Stimulated activated memory B cell treated with anti-CD40 and anti-IgM and Interleukin-4, amounts not matched to agents 10 μg/mL and 1 μg/mL and 100 μg/mL, for 72 hours (primary cell): Measurements from ENCODE around the gene F12.
"Not testable (repeated sequence)": the region's sequence is repeated elsewhere in the genome, so short reads cannot be mapped to it uniquely, and the experiment has no call there.

ENCODE experiments used
- ATAC-seq: fragments of 150-1000 bp; cut with Tn5 transposase; 2 replicates; pipeline ENCODE4 v1.10.0; 2021
- H3K27ac Mint-ChIP-seq: one replicate; pipeline ENCODE4 v1.8.0; 2022; ENCODE audit warnings: mild to moderate bottlenecking, mixed read lengths
- H3K27me3 Mint-ChIP-seq: one replicate; pipeline ENCODE4 v1.8.0; 2022; ENCODE audit warnings: mixed read lengths
- H3K36me3 Mint-ChIP-seq: one replicate; pipeline ENCODE4 v1.8.0; 2022; ENCODE audit warnings: mixed read lengths
- H3K4me1 Mint-ChIP-seq: one replicate; pipeline ENCODE4 v1.8.0; 2022; ENCODE audit warnings: mixed read lengths
- H3K4me3 Mint-ChIP-seq: one replicate; pipeline ENCODE4 v1.8.0; 2022; ENCODE audit warnings: mild to moderate bottlenecking, moderate library complexity, mixed read lengths
- H3K9me3 Mint-ChIP-seq: one replicate; pipeline ENCODE4 v1.8.0; 2022; ENCODE audit warnings: mixed read lengths

Gene F12

DNA sequence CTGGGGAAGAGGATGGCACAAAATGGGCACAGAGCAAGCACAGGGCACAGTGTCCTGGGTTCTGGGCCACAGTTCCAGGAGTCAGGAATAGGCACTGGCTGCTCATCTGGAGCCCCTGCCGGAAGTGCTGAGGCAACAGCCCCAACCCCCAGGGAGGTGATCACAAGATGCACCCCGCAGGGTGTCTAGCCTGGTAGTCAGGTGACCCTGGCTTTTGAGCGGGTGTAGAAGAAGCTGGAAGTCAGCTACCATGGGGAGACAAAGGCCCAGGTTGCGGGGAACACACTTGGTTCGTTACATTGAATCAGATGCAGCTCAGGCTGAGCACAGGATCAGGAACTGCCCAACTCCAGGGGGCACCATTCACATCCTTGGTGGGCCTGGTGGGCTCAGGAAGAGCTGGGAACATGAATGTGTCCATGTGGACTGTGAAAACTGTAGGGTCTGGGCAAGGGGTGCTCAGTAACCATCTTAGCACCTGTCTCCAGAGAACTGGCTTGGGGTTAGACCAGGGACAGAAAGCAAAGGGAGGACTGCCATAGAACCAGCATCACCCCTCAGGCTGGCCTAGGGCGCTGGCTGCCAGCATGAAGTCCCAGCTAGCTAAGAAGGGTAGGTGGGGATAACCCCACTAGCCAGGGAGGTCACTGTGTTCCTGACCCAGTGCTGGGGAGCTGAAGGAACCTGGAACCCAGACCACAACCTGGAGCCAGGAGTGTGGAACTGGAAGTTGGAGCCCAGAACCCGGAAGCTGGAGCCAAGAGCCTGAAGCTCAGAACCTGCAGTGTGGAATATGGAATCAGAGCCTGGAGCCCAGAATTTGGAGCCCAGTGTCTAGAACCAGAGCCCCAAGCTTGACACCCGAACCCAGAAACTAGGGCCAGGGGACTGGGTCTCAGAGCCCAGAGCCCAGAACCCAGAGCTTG is 31.2 kb downstream of the F12 start:
- Mint-ChIP-seq H3K27ac (no peak overlapping the region), H3K4me1 (peaks cover 9% of the 10 kb centered on the region), H3K4me3 (no peak overlapping the region), H3K36me3 (peaks cover 4% of the 10 kb centered on the region), H3K27me3 (peaks cover 9% of the 10 kb centered on the region), H3K9me3 (no peaks in the 10 kb centered on the region)
- ATAC-seq, result no peak

DNA sequence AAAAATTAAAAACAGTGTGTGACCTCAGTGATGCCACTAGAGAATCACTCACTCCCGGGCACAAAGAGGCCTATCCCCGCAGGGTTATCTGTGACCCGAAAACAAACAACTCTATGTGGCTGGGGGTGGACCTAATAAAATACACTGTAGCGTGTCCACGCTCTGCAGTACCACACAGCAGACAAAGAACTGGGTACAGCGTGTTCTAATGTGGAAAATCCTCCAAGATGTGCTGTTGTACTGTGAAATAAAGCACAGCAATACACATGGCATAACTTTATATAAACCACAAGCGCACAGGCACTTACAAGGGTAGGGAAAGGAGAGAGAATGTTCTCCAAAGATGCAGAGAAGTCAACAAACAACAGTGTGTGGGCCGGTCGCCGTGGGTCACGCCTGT is 33.3 kb downstream of the F12 start:
- H3K9me3 Mint-ChIP-seq, result no peaks in the 10 kb centered on the region
- no peak overlapping the region for H3K27ac Mint-ChIP-seq

DNA sequence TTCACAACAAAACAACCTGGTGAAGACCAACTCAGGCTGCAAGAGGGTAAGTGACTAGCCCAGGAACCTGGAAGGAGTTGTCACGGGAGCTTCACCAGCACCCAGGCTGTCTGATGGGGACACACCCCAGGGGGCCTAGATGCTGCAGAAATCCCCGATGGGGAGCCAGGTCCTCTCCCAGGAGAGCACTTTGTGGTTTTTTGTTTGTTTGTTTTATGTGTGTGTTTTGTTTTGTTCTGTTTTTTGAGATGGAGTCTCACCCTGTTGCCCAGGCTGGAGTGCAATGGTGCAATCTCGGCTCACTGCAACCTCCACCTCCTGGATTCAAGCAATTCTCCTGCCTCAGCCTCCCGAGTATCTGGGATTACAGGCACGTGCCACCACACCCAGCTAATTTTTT is 33.8 kb downstream of the F12 start:
- not testable (repeated sequence) for H3K27me3 Mint-ChIP-seq, H3K9me3 Mint-ChIP-seq, H3K4me3 Mint-ChIP-seq, H3K27ac Mint-ChIP-seq, ATAC-seq
- Mint-ChIP-seq H3K4me1 (peaks cover 21% of the 10 kb centered on the region), H3K36me3 (peaks cover 17% of the 10 kb centered on the region)

More for the DNA sequence above, 33.3 kb downstream of the F12 start:
- peaks cover 21% of the 10 kb centered on the region for H3K4me1 Mint-ChIP-seq
- ATAC-seq, result no peak
- H3K4me3 Mint-ChIP-seq, result no peak overlapping the region
- no peaks in the 10 kb centered on the region for H3K27me3 Mint-ChIP-seq
- peaks cover 16% of the 10 kb centered on the region for H3K36me3 Mint-ChIP-seq

DNA sequence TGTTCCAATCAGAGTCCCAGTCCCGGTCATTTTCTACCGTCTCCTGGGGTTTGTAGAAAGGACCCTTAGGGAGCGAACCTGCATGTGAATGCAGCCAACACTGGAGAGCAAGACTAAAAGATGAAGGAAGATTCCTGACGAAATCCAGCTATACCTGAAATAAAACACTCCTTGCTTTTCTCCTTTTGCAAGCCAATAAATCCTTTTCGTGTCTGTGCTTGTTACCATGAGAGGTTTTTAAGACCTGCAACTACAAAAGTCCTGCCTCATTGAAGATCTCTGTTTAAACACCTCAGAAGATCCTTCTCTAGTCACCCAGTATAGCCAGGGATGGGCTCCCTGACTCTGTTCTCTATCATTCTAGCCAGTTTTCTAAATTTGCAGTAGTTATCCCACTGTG is 35.2 kb downstream of the F12 start:
- Mint-ChIP-seq H3K4me3 (no peak overlapping the region), H3K4me1 (peaks cover 30% of the 10 kb centered on the region), H3K9me3 (no peaks in the 10 kb centered on the region), H3K27me3 (no peaks in the 10 kb centered on the region), H3K36me3 (peaks cover 20% of the 10 kb centered on the region), H3K27ac (no peak overlapping the region)
- ATAC-seq, result no peak

DNA sequence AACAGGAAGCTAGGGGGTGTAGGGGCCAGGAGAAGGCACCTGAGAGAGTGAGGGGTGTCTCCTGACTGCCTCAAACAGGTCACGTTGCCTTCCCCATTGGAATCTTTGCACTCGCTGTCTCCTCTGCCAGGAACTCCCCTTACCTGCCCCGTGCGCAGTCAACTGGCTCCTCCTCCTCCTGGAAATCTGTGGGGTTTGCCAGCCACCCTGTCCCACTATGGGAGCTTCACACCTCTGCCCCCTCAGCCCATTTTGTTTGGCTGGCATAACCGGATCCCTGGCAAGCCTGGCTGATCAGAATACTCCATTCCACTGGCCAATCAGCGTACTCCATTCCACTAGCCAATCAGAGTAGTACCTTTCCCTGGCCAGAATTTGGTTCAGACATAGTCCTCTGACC is 35.6 kb downstream of the F12 start:
- H3K4me3 Mint-ChIP-seq, result no peak overlapping the region
- H3K27me3 Mint-ChIP-seq, result no peaks in the 10 kb centered on the region
- peaks cover 34% of the 10 kb centered on the region for H3K4me1 Mint-ChIP-seq
- no peaks in the 10 kb centered on the region for H3K9me3 Mint-ChIP-seq
- peaks cover 24% of the 10 kb centered on the region for H3K36me3 Mint-ChIP-seq
- ATAC-seq, result no peak
- no peak overlapping the region for H3K27ac Mint-ChIP-seq

DNA sequence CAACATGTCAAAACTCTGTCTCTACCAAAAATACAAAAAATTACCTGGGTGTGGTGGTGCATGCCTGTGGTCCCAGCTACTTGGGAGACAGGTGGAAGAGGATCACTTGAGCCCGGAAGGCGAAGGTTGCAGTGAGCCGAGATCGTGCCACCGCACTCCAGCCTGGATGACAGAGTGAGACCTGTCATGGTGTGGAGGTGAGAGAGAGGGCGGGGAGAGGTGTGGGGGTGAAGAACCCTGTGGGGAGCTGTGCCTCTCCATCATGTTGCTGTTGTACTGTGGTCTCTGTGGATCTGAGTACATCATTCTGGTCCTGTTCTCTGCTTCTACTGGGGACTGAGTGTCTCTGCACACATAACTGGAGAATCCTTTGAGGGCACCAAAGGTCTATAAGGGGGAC is 36.5 kb downstream of the F12 start:
- no peaks in the 10 kb centered on the region for H3K27me3 Mint-ChIP-seq
- peaks cover 42% of the 10 kb centered on the region for H3K4me1 Mint-ChIP-seq
- H3K4me3 Mint-ChIP-seq, result no peak overlapping the region
- ATAC-seq, result no peak
- H3K36me3 Mint-ChIP-seq, result peaks cover 32% of the 10 kb centered on the region
- H3K9me3 Mint-ChIP-seq, result no peaks in the 10 kb centered on the region
- H3K27ac Mint-ChIP-seq, result peak overlapping the region; percentile 57

DNA sequence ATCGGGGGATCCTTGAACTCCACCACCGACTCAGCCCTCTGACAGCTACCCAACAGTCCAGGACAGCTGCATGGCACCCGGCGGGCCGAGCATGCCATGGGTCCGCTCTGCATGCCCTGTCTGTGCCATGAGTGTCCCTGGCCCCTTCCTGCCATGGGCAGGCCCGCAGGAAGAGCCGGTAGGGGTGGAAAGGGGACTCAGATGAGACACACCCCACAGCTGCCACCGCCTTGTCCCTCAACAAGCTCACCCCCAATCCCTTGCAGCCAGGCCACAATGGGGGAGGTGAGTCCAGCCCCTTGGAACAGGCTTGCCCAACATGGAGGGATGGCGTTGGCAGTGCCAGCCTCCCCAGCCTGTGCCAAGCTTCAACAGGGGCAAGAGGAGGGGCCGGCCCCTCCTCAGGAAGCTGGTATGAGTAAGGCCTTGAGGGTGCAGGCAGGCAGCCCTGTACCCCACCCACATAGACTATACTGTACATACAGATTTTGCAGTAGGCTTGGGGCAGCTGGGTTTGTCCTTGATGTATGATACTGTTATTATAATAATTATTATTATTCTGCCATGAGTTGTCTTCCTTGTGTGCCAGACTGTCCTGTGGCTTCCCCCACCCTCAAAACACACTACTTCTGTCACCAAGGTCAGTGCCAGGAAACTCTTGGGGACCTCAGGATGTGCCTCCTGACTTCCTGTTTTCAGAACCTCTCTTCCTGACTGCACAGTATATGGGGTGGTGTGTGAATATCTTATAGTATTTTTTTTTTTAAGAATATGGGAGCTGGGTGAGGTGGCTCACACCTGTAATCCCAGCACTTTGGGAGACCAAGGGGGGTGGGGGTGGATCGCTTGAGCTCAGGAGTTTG is 37.1 kb downstream of the F12 start:
- Mint-ChIP-seq H3K4me3 (no peak overlapping the region), H3K36me3 (peaks cover 35% of the 10 kb centered on the region), H3K27me3 (no peaks in the 10 kb centered on the region), H3K4me1 (peaks cover 42% of the 10 kb centered on the region), H3K27ac (peak overlapping the region; percentile 57), H3K9me3 (no peaks in the 10 kb centered on the region)
- no peak for ATAC-seq

DNA sequence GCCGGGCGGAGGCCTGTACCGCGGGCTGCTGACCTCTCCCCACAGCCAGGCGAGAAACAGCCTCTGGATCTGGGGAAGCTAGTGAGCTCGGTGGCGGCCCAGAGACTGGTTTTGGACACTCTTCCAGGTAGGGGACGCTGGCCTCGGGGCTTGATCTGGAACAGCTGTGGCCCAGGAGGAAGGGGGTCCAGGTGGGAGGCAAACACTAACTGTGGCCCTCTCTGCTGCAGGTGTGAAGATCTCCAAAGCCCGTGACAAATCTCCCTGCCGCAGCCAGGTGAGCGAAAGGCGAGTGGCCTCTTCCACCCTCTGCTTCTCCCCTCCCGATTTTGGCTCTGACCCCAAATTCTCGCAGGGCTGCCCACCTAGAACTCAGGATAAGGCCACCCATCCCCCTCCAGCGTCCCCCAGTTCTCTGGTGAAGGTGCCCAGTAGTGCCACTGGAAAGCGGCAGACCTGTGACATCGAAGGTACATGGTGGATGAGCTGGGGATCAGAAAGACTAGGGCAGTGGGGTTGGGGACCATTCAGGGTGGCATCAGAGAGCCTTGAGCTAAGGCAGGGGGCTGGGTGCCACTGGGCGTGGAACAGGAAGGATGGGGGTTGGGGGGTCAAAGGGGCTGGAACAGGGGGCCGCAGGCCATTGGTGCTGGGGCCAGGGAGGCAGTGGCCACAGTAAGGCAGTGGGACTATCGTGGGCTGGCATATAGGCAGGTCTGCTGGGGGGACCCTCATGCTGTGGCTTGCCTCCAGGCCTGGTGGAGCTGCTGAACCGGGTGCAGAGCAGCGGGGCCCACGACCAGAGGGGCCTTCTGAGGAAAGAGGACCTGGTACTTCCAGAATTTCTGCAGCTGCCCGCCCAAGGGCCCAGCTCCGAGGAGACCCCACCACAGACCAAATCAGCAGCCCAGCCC is 38.0 kb downstream of the F12 start:
- no peak overlapping the region for H3K4me3 Mint-ChIP-seq
- no peaks in the 10 kb centered on the region for H3K9me3 Mint-ChIP-seq
- H3K27ac Mint-ChIP-seq, result peak overlapping the region; percentile 57
- no peak for ATAC-seq
- H3K27me3 Mint-ChIP-seq, result no peaks in the 10 kb centered on the region
- peaks cover 44% of the 10 kb centered on the region for H3K36me3 Mint-ChIP-seq
- H3K4me1 Mint-ChIP-seq, result peaks cover 46% of the 10 kb centered on the region

DNA sequence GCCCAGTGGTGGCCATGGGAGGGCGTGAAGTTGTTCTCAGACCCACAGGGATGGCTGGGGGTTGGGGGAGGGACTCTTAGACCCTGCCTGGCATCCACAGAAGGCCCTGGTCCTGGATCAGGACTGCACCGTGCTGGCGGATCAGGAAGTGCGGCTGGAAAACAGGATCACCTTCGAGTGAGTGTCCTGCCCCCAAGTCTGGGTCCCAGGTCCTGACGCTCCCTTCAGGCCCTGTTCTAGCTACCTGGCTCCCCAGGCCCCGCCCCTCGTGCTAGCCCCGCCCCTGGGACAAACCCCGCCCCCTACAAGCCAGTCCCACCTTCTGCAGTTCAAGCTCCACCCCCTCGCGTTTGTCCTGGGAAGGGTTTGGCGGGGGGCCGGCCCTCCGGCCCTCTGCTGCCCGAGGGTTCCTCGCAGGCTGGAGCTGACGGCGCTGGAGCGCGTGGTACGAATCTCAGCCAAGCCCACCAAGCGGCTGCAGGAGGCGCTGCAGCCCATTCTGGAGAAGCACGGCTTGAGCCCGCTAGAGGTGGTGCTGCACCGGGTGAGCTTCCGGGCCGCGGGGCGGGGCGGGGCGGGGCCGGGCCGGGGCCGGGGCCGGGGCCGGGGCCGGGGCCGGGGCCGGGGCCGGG is 38.8 kb downstream of the F12 start:
- no peaks in the 10 kb centered on the region for H3K27me3 Mint-ChIP-seq
- H3K27ac Mint-ChIP-seq, result no peak overlapping the region
- peaks cover 51% of the 10 kb centered on the region for H3K36me3 Mint-ChIP-seq
- ATAC-seq, result peak; percentile 74
- peak overlapping the region; percentile 67 for H3K4me3 Mint-ChIP-seq
- no peaks in the 10 kb centered on the region for H3K9me3 Mint-ChIP-seq
- H3K4me1 Mint-ChIP-seq, result peaks cover 54% of the 10 kb centered on the region

DNA sequence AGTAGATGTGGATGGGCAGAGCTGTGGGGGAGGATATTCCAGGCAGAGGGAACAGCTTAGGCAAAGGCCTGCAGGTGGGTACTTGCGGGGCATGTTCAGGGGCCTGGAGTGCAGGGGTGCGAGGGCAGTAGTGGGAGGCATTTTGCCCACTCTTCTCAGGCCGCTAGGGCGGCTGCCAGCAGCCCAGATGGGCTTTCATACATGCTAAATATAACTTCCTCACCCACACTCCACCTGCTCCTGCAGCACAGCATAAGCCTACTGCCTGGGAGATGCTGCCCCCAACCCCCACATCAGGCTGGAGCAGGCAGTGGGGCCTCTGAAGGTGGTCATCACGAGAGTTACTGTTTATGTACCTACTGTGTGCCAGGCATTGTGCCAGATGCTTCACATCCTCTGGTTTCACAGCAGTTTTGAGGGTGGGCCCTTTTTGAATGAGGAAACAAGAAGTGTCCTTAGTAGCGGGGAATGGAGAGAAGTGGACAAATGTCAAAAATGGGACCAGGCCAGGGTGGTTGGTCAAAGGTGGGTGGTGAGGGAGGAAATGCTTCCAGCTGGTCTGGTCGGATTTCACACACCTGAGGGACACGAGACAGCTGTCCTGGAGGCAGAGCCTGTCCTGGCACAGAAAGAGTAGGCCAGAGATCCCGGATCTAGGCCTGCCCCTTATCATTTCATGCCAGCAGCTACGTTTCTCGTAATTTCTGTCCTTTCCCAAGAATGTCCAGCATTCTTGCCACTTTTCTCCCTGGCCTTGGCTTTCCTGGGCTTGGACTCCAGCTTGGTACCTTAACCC is 39.5 kb downstream of the F12 start:
- Mint-ChIP-seq H3K4me1 (peaks cover 60% of the 10 kb centered on the region), H3K27ac (peak overlapping the region; percentile 69), H3K9me3 (no peaks in the 10 kb centered on the region), H3K27me3 (no peaks in the 10 kb centered on the region), H3K36me3 (peaks cover 53% of the 10 kb centered on the region), H3K4me3 (no peak overlapping the region)
- no peak for ATAC-seq

DNA sequence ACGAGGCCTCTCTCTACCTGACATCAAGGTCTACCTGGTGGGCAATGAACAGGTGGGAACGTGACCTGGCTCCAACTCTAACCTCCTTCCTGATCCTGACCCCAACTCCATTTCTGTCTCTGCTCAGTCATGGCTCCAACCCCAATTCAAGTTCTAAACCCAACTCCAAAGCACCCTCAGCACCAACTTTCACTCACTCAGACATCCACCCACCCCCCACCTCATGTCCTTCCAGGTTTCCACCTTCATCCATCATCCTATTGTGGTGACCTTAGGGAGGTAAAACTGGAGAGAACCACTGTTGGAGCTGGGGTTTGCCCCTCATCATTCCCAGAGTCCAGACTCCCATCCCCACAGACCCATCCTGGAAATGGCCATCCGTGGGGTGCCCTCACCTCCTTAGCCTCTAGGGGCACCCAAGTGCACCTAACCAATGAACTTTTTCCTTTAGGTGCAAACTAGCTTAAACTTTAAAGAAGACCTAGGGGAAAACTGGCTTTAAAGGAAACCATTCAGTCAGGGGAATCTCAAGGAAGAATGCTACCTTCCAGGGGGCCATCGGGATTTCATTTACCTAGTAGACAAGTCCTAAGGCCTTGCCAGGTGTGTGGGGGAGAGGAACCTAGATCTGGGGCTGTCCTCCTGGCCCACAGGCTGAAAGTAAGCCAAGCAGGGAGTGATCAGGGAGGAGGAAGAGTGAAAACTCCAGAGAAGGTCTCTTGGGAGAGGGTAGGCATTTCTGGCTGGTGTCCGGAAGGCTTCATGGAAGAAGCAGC is 40.3 kb downstream of the F12 start:
- H3K4me3 Mint-ChIP-seq, result no peak overlapping the region
- H3K36me3 Mint-ChIP-seq, result peaks cover 52% of the 10 kb centered on the region
- H3K27me3 Mint-ChIP-seq, result no peaks in the 10 kb centered on the region
- peaks cover 68% of the 10 kb centered on the region for H3K4me1 Mint-ChIP-seq
- ATAC-seq, result no peak
- peak overlapping the region; percentile 69 for H3K27ac Mint-ChIP-seq
- H3K9me3 Mint-ChIP-seq, result no peaks in the 10 kb centered on the region

DNA sequence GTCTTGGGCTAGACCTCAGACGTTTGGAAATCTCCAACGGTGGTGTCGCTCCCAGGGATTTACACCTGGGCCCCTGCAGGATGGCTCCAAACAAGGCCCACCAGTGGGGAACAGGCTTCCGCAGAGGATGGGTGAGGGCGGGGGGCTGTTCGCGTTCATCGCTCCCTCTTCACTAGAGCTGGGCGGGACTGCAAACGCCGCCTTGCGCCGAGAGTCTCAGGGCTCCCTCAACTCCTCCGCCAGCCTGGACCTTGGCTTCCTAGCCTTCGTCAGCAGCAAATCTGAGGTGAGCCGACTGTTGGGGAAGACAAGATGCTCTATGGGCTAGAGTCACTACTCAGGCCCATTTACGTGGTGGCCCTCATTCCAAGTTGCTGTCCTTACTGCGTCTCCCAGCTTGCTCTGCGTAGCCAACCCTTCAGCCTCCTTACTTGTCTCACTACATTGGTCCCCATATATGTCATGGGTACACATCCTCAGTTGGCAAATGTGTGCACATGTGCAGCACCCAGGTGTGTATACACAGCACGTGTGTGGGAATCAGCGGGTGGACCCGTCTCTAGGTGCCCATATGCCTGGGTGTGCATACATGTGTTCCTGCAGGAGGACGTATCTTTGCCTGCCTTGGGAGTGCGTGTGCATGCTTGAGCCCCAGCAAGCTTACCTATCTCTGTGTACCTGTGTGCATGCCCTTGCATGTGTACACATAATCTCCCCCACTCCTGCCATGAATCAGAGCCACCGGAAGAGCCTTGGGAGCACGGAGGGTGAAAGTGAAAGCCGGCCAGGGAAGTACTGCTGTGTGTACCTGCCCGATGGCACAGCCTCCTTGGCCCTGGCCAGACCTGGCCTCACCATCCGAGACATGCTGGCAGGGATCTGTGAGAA is 41.1 kb downstream of the F12 start:
- H3K36me3 Mint-ChIP-seq, result peaks cover 48% of the 10 kb centered on the region
- ATAC-seq, result no peak
- H3K4me1 Mint-ChIP-seq, result peaks cover 75% of the 10 kb centered on the region
- H3K9me3 Mint-ChIP-seq, result no peaks in the 10 kb centered on the region
- H3K27ac Mint-ChIP-seq, result peak overlapping the region; percentile 69
- no peak overlapping the region for H3K4me3 Mint-ChIP-seq
- no peaks in the 10 kb centered on the region for H3K27me3 Mint-ChIP-seq
